K562 (cell line): ENCODE measurements around the gene PEDS1. TPM values are rescaled to one million over a fixed set of nuclear protein-coding genes. Genes with fewer than 3 reads are reported as not detected.

Source experiments
- ATF1 ChIP-seq, 2 experiments: fragments of 450-650 bp in 1 of 2; IDR thresholded peaks; 2 replicates each; pipeline ENCODE4 v1.6.1; 2016; ENCODE audit warnings: missing compliant biosample characterization in 1 of 2, missing genetic modification characterization in 1 of 2
- CSDE1 ChIP-seq, 2 experiments: fragments of 450-650 bp; IDR thresholded peaks; 2 replicates each; pipeline ENCODE4 v1.6.1; 2016; ENCODE audit warnings: mild to moderate bottlenecking in 1 of 2
- DACH1 ChIP-seq: fragments of 450-650 bp; IDR thresholded peaks from 2 replicates; pipeline ENCODE4 v1.6.1; 2018; ENCODE audit not compliant: partially characterized antibody
- HNRNPUL1 ChIP-seq: fragments of 200-400 bp; formaldehyde crosslinking; IDR thresholded peaks from 2 replicates; pipeline ENCODE4 v1.6.1; 2017; ENCODE audit warnings: low read length
- HOXB6 ChIP-seq: fragments of 250-450 bp; sonication (Bioruptor Pico); IDR thresholded peaks from 2 replicates; pipeline ENCODE4 v1.5.1; 2022; ENCODE audit warnings: mild to moderate bottlenecking, borderline replicate concordance
- MEIS2 ChIP-seq: fragments of 450-650 bp; IDR thresholded peaks from 2 replicates; pipeline ENCODE4 v1.6.1; 2014; ENCODE audit warnings: mild to moderate bottlenecking; ENCODE audit not compliant: partially characterized antibody
- NR1H2 ChIP-seq: sonication (generic); formaldehyde crosslinking; IDR thresholded peaks from 2 replicates; pipeline ENCODE4 v1.4.0; 2020; ENCODE audit warnings: mild to moderate bottlenecking, missing genetic modification reagents
- PCBP2 ChIP-seq: fragments of 200-400 bp; formaldehyde crosslinking; IDR thresholded peaks from 2 replicates; pipeline ENCODE4 v1.6.1; 2018; ENCODE audit warnings: low read length, low read depth, mild to moderate bottlenecking, moderate library complexity; ENCODE audit not compliant: poor library complexity, severe bottlenecking
- RERE ChIP-seq: sonication (generic); formaldehyde crosslinking; IDR thresholded peaks from 2 replicates; pipeline ENCODE4 v1.8.0; 2023; ENCODE audit warnings: missing genetic modification reagents, mild to moderate bottlenecking, borderline replicate concordance
- SOX6 ChIP-seq: fragments of 450-650 bp; IDR thresholded peaks from 2 replicates; pipeline ENCODE4 v1.6.1; 2014; ENCODE audit warnings: mild to moderate bottlenecking
- TRIM28 ChIP-seq: fragments of 450-650 bp; IDR thresholded peaks from 2 replicates; pipeline ENCODE4 v1.6.1; 2017
- ZNF12 ChIP-seq: sonication (generic); formaldehyde crosslinking; IDR thresholded peaks from 2 replicates; pipeline ENCODE4 v1.4.0; 2020; ENCODE audit warnings: mild to moderate bottlenecking, missing genetic modification reagents
- ZNF232 ChIP-seq: sonication (generic); formaldehyde crosslinking; IDR thresholded peaks from 2 replicates; pipeline ENCODE4 v1.8.0; 2022; ENCODE audit warnings: mild to moderate bottlenecking, missing genetic modification reagents
- ZNF512 ChIP-seq: IDR thresholded peaks from 2 replicates; pipeline ENCODE4 v1.6.1; 2016; ENCODE audit warnings: missing genetic modification characterization, missing compliant biosample characterization
- ZNF586 ChIP-seq: fragments of 450-650 bp; formaldehyde crosslinking; conservative IDR thresholded peaks from 2 replicates; pipeline ENCODE4 v1.4.0; 2020; ENCODE audit warnings: mild to moderate bottlenecking, moderate library complexity
- ZNF699 ChIP-seq: fragments of 250-450 bp; sonication (Bioruptor Pico); IDR thresholded peaks from 2 replicates; pipeline ENCODE4 v1.8.0; 2021; ENCODE audit warnings: mild to moderate bottlenecking, moderate library complexity; ENCODE audit not compliant: insufficient replicate concordance
- polyA plus RNA-seq, 8 experiments: library from polyadenylated mRNA; depleted of rRNA in 4 of 8; stranded (reverse) in 5 of 8; unstranded in 3 of 8; fragments of >200 nt; fragmentation: Nextera tagmentation in 2 of 8; fragmentation: Illumina TruSeq in 1 of 8; extraction: Ambion mirVana in 2 of 8; extraction: Trizol in 1 of 8; gene quantifications; 2 replicates each; pipeline versions ENCODE4 v1.2.1 to v1.2.3, GENCODE V29; 2011 to 2014; ENCODE audit warnings: inconsistent platforms in 1 of 8, missing spikeins in 1 of 8
- total RNA-seq, 7 experiments: library from RNA; depleted of rRNA in 6 of 7; stranded (reverse); fragments of >200 nt in 6 of 7; fragmentation: Illumina TruSeq in 2 of 7; extraction: Trizol in 2 of 7; gene quantifications; 2 replicates each; pipeline versions ENCODE4 v1.2.1 to v1.2.3, GENCODE V29; 2011 to 2021; ENCODE audit warnings: low replicate concordance in 1 of 7
- TF ChIP-seq, protein P1 (sequence below), 3 experiments: fragments of 200-800 bp in 1 of 3; fragments of 250-450 bp in 1 of 3; fragments of 450-650 bp in 1 of 3; sonication (Bioruptor Pico) in 1 of 3; sonication (Bioruptor generic) in 1 of 3; formaldehyde crosslinking in 1 of 3; IDR thresholded peaks; 2 replicates each; pipeline versions ENCODE4 v1.6.1 to v1.8.0; 2016 to 2022; ENCODE audit warnings: mild to moderate bottlenecking in 2 of 3, missing genetic modification characterization in 2 of 3, missing compliant biosample characterization in 1 of 3, moderate library complexity in 1 of 3

The PEDS1 gene
- total and polyA plus RNA-seq, 9 of the 15 experiments (the other 6 are each of a cell fraction or from before 2014, with no cell fraction given): 2.9 to 38.5 (median 24.2) TPM

GRCh38 chr20:50191544-50192363 lies 38.2 kb upstream of the PEDS1 start (continued):
- TF ChIP-seq ATF1 (CRISPR knock-in tag; IDR thresholded peaks at IDR 0.05) (no peak), ATF1 (tag; IDR thresholded peaks at IDR 0.05) (0 out of 2 replicates have a peak, but pooled peaks have one; percentile 0), PCBP2 (no peak), HOXB6 (CRISPR knock-in tag) (no peak), ZNF586 (CRISPR knock-in tag) (no peak), ZNF12 (CRISPR knock-in tag) (no peak; the same call in 1 of the 2 replicates), DACH1 (no peak), TRIM28 (no peak), RERE (CRISPR knock-in tag) (no peak), ZNF232 (CRISPR knock-in tag) (no peak), ZNF699 (CRISPR knock-in tag) (no peak), NR1H2 (CRISPR knock-in tag) (no peak), ZNF512 (tag) (no peak), HNRNPUL1 (no peak), MEIS2 (no peak), CSDE1 (IDR thresholded peaks at IDR 0.05) (no peak), SOX6 (no peak)
- TF ChIP-seq, protein P1, sequence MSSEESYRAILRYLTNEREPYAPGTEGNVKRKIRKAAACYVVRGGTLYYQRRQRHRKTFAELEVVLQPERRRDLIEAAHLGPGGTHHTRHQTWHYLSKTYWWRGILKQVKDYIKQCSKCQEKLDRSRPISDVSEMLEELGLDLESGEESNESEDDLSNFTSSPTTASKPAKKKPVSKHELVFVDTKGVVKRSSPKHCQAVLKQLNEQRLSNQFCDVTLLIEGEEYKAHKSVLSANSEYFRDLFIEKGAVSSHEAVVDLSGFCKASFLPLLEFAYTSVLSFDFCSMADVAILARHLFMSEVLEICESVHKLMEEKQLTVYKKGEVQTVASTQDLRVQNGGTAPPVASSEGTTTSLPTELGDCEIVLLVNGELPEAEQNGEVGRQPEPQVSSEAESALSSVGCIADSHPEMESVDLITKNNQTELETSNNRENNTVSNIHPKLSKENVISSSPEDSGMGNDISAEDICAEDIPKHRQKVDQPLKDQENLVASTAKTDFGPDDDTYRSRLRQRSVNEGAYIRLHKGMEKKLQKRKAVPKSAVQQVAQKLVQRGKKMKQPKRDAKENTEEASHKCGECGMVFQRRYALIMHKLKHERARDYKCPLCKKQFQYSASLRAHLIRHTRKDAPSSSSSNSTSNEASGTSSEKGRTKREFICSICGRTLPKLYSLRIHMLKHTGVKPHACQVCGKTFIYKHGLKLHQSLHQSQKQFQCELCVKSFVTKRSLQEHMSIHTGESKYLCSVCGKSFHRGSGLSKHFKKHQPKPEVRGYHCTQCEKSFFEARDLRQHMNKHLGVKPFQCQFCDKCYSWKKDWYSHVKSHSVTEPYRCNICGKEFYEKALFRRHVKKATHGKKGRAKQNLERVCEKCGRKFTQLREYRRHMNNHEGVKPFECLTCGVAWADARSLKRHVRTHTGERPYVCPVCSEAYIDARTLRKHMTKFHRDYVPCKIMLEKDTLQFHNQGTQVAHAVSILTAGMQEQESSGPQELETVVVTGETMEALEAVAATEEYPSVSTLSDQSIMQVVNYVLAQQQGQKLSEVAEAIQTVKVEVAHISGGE (CRISPR knock-in tag; IDR thresholded peaks at IDR 0.05): 0 out of 6 replicates have a peak, but pooled peaks of 1 of the 3 experiments have one; percentile 12
